SU-DHL-6 (cell line): ENCODE data around the gene PRKCSH.

ENCODE experiments used
- H2AFZ ChIP-seq: fragments of 200-600 bp; sonication (generic); 2 replicates; pipeline ENCODE4 v1.6.1; 2014; ENCODE audit warnings: low read depth, mild to moderate bottlenecking, moderate library complexity, mixed read lengths, antibody characterized with exemption, low read length; ENCODE audit not compliant: severe bottlenecking
- H3F3A ChIP-seq: fragments of 200-600 bp; shearing (Covaris generic); 2 replicates; pipeline ENCODE4 v1.6.0; 2016; ENCODE audit warnings: antibody characterized with exemption, mild to moderate bottlenecking; ENCODE audit not compliant: insufficient read depth
- H3K27ac ChIP-seq: fragments of 200-600 bp; sonication (generic); 2 replicates; pipeline ENCODE4 v1.5.1; 2016; ENCODE audit warnings: low read depth, mild to moderate bottlenecking, low read length, moderate library complexity, mixed read lengths
- H3K27me3 ChIP-seq: fragments of 200-600 bp; sonication (generic), shearing (Covaris generic); 2 replicates; pipeline ENCODE4 v1.6.0; 2014; ENCODE audit warnings: mild to moderate bottlenecking, low read length
- H3K36me3 ChIP-seq: fragments of 200-600 bp; sonication (generic); 2 replicates; pipeline ENCODE4 v1.6.1; 2014; ENCODE audit warnings: mild to moderate bottlenecking, low read length, mixed read lengths
- H3K4me2 ChIP-seq: fragments of 300-600, 200-600 bp; shearing (Covaris generic), sonication (generic); 2 replicates; pipeline ENCODE4 v1.6.0; 2014; ENCODE audit warnings: low read length, low read depth, mild to moderate bottlenecking; ENCODE audit not compliant: poor library complexity, severe bottlenecking
- H3K4me3 ChIP-seq: fragments of 200-600 bp; sonication (generic); 2 replicates; pipeline ENCODE4 v1.5.1; 2014; ENCODE audit warnings: antibody characterized with exemption, low read length, mild to moderate bottlenecking, mixed read lengths; ENCODE audit not compliant: insufficient read depth, poor library complexity, severe bottlenecking
- H3K79me2 ChIP-seq: fragments of 200-600 bp; sonication (generic); 2 replicates; pipeline ENCODE4 v1.6.1; 2014; ENCODE audit warnings: mild to moderate bottlenecking, low read length, moderate library complexity; ENCODE audit not compliant: insufficient read depth
- H3K9ac ChIP-seq: fragments of 200-600 bp; sonication (generic); 2 replicates; pipeline ENCODE4 v1.7.0; 2014; ENCODE audit warnings: mild to moderate bottlenecking, low read length
- H3K9me2 ChIP-seq: fragments of 200-600 bp; sonication (generic); replicated peaks from 2 replicates; pipeline ENCODE4 v1.6.1; 2014; ENCODE audit warnings: low read length; ENCODE audit not compliant: insufficient read depth
- H3K9me3 ChIP-seq: fragments of 200-600 bp; sonication (generic); 2 replicates; pipeline ENCODE4 v1.6.1; 2014; ENCODE audit warnings: low read length, mixed read lengths; ENCODE audit not compliant: insufficient read depth
- H4K20me1 ChIP-seq: fragments of 200-600 bp; sonication (generic); 2 replicates; pipeline ENCODE4 v1.6.1; 2014; ENCODE audit warnings: low read depth, mild to moderate bottlenecking, antibody characterized with exemption, low read length, moderate library complexity, mixed read lengths
- EZH2phosphoT487 ChIP-seq: fragments of 200-600 bp; sonication (generic), shearing (Covaris generic); conservative IDR thresholded peaks from 2 replicates; pipeline ENCODE4 v1.6.1; 2018; ENCODE audit warnings: mild to moderate bottlenecking, antibody characterized with exemption, low read length, moderate library complexity, mixed read lengths
- TF ChIP-seq, protein P1 (sequence below): fragments of 200-600 bp; sonication (generic); IDR thresholded peaks from one replicate; pipeline ENCODE4 v1.5.1; 2017; ENCODE audit warnings: antibody characterized with exemption, mild to moderate bottlenecking, low read length, moderate library complexity; ENCODE audit not compliant: insufficient read depth, poor library complexity, severe bottlenecking

The PRKCSH gene

DNA sequence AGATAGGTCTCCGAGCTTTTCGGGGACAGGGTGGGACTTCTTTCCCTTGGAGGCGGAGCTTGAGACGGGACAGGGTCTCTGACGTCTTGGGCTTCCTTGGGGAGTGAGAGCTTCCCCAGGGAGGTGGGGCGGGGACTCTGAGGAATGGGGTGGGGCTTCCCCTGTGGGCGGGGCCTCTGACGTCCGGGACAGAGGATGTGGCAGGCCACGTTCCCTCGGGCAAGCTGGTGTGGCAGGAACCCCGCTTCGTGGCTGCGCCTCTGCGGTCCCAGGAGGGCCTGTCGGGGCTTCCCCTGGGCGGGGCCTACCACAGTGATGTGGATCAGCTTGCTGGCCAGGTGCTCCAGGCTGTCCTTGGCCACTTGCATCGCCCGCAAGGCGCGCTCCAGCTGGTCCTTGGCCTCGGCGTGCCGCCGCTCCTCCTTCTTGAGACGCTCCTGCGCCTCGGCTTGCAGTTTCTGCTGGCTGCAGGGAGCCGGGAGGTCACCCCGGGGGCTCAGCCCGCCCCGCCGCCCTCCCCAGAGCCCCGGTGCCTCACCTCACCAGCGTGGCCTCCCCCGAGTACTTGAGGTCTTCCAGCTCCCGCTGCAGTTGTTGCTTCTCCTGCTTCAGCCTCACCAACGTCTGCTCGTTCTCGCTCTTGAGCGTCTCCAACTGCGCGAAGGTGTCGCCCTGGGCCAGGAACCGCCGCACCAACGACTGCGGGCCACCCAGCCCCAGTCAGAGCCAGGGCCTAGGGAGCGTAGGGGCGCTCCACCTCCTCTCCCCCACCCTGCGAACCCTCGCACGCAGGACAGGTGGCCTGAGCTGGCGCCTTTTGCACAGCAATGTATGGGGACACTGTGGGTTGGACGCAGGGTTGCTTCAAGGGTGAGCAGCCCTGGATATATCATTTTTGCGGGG is 13.0 kb upstream of the PRKCSH start:
- H3K27me3 ChIP-seq, result no peaks in the 10 kb centered on the region
- no peak overlapping the region for H3K9ac ChIP-seq
- no peaks in the 10 kb centered on the region for H3K9me3 ChIP-seq
- TF ChIP-seq, protein P1, sequence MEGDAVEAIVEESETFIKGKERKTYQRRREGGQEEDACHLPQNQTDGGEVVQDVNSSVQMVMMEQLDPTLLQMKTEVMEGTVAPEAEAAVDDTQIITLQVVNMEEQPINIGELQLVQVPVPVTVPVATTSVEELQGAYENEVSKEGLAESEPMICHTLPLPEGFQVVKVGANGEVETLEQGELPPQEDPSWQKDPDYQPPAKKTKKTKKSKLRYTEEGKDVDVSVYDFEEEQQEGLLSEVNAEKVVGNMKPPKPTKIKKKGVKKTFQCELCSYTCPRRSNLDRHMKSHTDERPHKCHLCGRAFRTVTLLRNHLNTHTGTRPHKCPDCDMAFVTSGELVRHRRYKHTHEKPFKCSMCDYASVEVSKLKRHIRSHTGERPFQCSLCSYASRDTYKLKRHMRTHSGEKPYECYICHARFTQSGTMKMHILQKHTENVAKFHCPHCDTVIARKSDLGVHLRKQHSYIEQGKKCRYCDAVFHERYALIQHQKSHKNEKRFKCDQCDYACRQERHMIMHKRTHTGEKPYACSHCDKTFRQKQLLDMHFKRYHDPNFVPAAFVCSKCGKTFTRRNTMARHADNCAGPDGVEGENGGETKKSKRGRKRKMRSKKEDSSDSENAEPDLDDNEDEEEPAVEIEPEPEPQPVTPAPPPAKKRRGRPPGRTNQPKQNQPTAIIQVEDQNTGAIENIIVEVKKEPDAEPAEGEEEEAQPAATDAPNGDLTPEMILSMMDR, result no peak
- no peak for TF ChIP-seq EZH2phosphoT487
- peak overlapping the region; percentile 31 for H3K4me2 ChIP-seq
- no peak overlapping the region for H3K4me3 ChIP-seq
- no peaks in the 10 kb centered on the region for H3K79me2 ChIP-seq
- H2AFZ ChIP-seq, result no peak overlapping the region
- no peaks in the 10 kb centered on the region for H3K36me3 ChIP-seq
- H3K9me2 ChIP-seq, result no peaks in the 10 kb centered on the region
- H3K27ac ChIP-seq, result no peak overlapping the region
- H3F3A ChIP-seq, result peaks cover 4% of the 10 kb centered on the region; the same call in 1 of the 2 replicates
- H4K20me1 ChIP-seq, result no peaks in the 10 kb centered on the region

DNA sequence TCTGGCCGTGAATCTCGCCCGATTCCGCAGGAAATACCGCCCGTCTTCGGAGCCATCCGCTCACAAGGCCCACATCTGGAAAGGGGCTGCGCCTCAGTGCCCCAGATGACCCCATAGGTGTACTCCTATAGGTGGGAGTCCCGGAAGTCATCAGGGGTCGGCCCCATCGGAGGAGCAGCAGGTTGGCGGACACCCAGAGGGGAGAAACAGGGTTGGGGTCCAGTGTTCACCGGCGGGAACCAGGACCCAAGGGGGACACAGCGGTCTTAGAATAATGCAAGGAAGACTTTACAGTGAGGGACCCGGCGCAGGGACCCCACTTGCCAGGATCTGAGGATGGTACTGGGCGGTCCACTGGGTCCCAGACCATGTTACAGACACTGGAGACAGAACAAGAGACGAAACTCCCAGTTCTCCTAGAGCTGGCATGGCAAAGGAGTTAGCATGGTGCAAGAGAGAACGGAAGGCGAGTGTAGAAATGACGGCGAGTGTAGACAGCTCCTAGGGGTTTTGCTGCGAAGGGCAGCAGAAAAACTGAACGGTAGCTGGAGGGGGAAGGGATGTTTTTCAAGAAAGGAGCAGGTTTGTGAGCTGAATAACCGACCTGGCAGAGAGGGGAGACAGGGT is 12.2 kb upstream of the PRKCSH start:
- H3K4me3 ChIP-seq, result no peak overlapping the region
- H3K27ac ChIP-seq, result no peak overlapping the region
- no peaks in the 10 kb centered on the region for H3K9me2 ChIP-seq
- no peak overlapping the region for H3K4me2 ChIP-seq
- H4K20me1 ChIP-seq, result no peaks in the 10 kb centered on the region
- H2AFZ ChIP-seq, result no peak overlapping the region
- H3K79me2 ChIP-seq, result no peaks in the 10 kb centered on the region
- H3K9me3 ChIP-seq, result no peaks in the 10 kb centered on the region
- TF ChIP-seq EZH2phosphoT487, result no peak
- TF ChIP-seq, protein P1, result no peak
- no peaks in the 10 kb centered on the region for H3K36me3 ChIP-seq
- H3K9ac ChIP-seq, result no peak overlapping the region
- H3K27me3 ChIP-seq, result no peaks in the 10 kb centered on the region
- peaks cover 4% of the 10 kb centered on the region; the same call in 1 of the 2 replicates for H3F3A ChIP-seq

DNA sequence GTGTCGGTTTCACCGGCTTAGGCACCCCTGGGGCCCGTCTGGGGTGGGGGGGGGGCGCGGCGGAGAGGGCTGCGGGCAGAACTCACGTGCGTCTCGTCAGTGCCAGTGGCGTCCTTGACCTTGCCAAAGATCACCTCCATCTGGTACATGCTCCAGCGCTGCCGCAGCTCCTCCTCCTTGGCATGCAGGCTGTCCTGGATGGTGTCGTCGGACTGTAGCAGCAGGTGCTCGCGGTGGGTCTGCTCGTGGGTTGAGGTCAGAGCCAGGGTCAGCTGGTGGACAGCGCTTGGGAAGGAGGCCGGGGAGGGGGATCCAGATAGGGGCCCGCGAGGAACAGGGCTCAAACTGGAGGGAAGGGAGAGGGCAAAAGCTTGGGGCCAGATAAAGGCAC is 11.6 kb upstream of the PRKCSH start:
- Histone ChIP-seq H3K9me2 (no peaks in the 10 kb centered on the region), H3F3A (peaks cover 4% of the 10 kb centered on the region; the same call in 1 of the 2 replicates), H2AFZ (no peak overlapping the region), H3K27ac (no peak overlapping the region), H3K36me3 (no peaks in the 10 kb centered on the region), H3K4me2 (no peak overlapping the region), H3K9me3 (no peaks in the 10 kb centered on the region), H3K79me2 (no peaks in the 10 kb centered on the region), H3K4me3 (no peak overlapping the region), H3K27me3 (no peaks in the 10 kb centered on the region), H4K20me1 (no peaks in the 10 kb centered on the region), H3K9ac (no peak overlapping the region)
- TF ChIP-seq, protein P1, result no peak
- TF ChIP-seq EZH2phosphoT487, result no peak
